SU-DHL-6 (cell line): ENCODE results near the gene PRKN.

Source experiments
- CTCF ChIP-seq: fragments of 200-600 bp; sonication (generic); IDR thresholded peaks from one replicate; pipeline ENCODE4 v1.5.1; 2017; ENCODE audit warnings: antibody characterized with exemption, mild to moderate bottlenecking, low read length, moderate library complexity; ENCODE audit not compliant: insufficient read depth, poor library complexity, severe bottlenecking
- EZH2phosphoT487 ChIP-seq: fragments of 200-600 bp; sonication (generic), shearing (Covaris generic); conservative IDR thresholded peaks from 2 replicates; pipeline ENCODE4 v1.6.1; 2018; ENCODE audit warnings: mild to moderate bottlenecking, antibody characterized with exemption, low read length, moderate library complexity, mixed read lengths

- no peak for TF ChIP-seq CTCF
- no peak for TF ChIP-seq EZH2phosphoT487
These were observed 1077.7 kb downstream of the PRKN start for GRCh38 chr6:161649841-161650240.
